OCI-LY1 (cell line): ENCODE results near the gene WNT7B.

Experiments used
- H2AFZ ChIP-seq: fragments of 200-600 bp; sonication (generic), shearing (Covaris generic); 2 replicates; pipeline ENCODE4 v1.6.0; 2014; ENCODE audit warnings: antibody characterized with exemption, mild to moderate bottlenecking, low read length
- H3F3A ChIP-seq: fragments of 200-600 bp; sonication (generic), shearing (Covaris generic); 2 replicates; pipeline ENCODE4 v1.6.0; 2014; ENCODE audit warnings: mild to moderate bottlenecking, antibody characterized with exemption, low read length, moderate library complexity; ENCODE audit not compliant: insufficient read depth
- H3K27ac ChIP-seq: fragments of 200-600 bp; sonication (generic); 2 replicates; pipeline ENCODE4 v1.5.1; 2014; ENCODE audit warnings: low read length, mixed run types, mild to moderate bottlenecking, low read depth; ENCODE audit not compliant: poor library complexity, severe bottlenecking
- H3K27me3 ChIP-seq: fragments of 200-600 bp; sonication (generic); 2 replicates; pipeline ENCODE4 v1.6.0; 2014; ENCODE audit warnings: antibody characterized with exemption, mild to moderate bottlenecking, low read length, moderate library complexity; ENCODE audit not compliant: insufficient read depth
- H3K36me3 ChIP-seq: fragments of 200-600 bp; sonication (generic); 2 replicates; pipeline ENCODE4 v1.6.1; 2014; ENCODE audit warnings: mild to moderate bottlenecking, antibody characterized with exemption, low read length, moderate library complexity, mixed read lengths; ENCODE audit not compliant: insufficient read depth
- H3K4me1 ChIP-seq: fragments of 200-600 bp; sonication (generic); 2 replicates; pipeline ENCODE4 v1.5.1; 2014; ENCODE audit warnings: mild to moderate bottlenecking, low read length, moderate library complexity; ENCODE audit not compliant: insufficient read depth, severe bottlenecking
- H3K4me2 ChIP-seq: fragments of 200-600 bp; sonication (generic), shearing (Covaris generic); 2 replicates; pipeline ENCODE4 v1.6.1; 2014; ENCODE audit warnings: low read length
- H3K4me3 ChIP-seq: fragments of 200-600 bp; sonication (generic); 2 replicates; pipeline ENCODE4 v1.5.1; 2014; ENCODE audit warnings: low read length, low read depth, mild to moderate bottlenecking, mixed read lengths; ENCODE audit not compliant: poor library complexity, severe bottlenecking
- H3K79me2 ChIP-seq: fragments of 200-600 bp; shearing (Covaris generic); 2 replicates; pipeline ENCODE4 v1.6.1; 2016; ENCODE audit warnings: mixed run types, low read length, mixed read lengths; ENCODE audit not compliant: insufficient read depth
- H3K9ac ChIP-seq: fragments of 200-600 bp; sonication (generic), shearing (Covaris generic); 2 replicates; pipeline ENCODE4 v1.6.1; 2014; ENCODE audit warnings: mild to moderate bottlenecking, low read length, mixed read lengths
- H3K9me2 ChIP-seq: fragments of 200-600 bp; sonication (generic), shearing (Covaris generic); 2 replicates; pipeline ENCODE4 v1.6.1; 2014; ENCODE audit warnings: low read depth, mild to moderate bottlenecking, low read length, mixed read lengths
- H3K9me3 ChIP-seq: fragments of 200-600 bp; shearing (Covaris generic); 2 replicates; pipeline ENCODE4 v1.6.1; 2014; ENCODE audit warnings: low read length, mixed read lengths
- H4K20me1 ChIP-seq: fragments of 200-600 bp; sonication (generic), shearing (Covaris generic); 2 replicates; pipeline ENCODE4 v1.6.0; 2016; ENCODE audit warnings: mild to moderate bottlenecking, low read length; ENCODE audit not compliant: insufficient read depth
- EZH2 ChIP-seq: fragments of 200-600 bp; sonication (generic), shearing (Covaris generic); IDR thresholded peaks from 2 replicates; pipeline ENCODE4 v1.8.0; 2017; ENCODE audit warnings: borderline replicate concordance, mixed run types, mild to moderate bottlenecking, antibody characterized with exemption, low read length, moderate library complexity, mixed read lengths
- TF ChIP-seq, protein P1 (sequence below): fragments of 200-600 bp; sonication (generic), shearing (Covaris generic); IDR thresholded peaks from 2 replicates; pipeline ENCODE4 v1.5.1; 2017; ENCODE audit warnings: mild to moderate bottlenecking, antibody characterized with exemption, low read length, moderate library complexity, mixed read lengths

WNT7B gene

DNA sequence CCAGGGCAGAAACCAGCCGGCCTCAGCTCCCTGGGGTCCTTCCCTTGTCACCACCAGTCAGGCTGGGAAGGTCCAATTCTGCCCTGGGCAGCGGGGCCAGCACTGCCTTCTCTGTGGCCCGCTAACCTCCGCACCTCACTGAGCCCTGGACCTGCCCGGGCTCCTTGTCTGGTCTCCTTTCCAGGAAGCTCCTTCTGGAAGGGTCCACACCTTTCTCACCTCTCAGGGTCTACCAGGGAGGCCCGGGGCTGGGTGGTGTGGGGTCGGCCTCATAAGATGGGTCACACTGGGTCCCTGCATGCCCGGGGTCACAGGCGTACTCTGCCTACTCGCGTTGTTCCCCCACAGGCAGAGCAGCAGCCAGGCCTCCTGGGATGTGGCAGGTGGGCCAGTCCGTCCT lies 69.0 kb downstream of the WNT7B start:
- no peaks in the 10 kb centered on the region for H3K36me3 ChIP-seq
- H3K4me1 ChIP-seq = no peaks in the 10 kb centered on the region
- H2AFZ ChIP-seq = no peak overlapping the region
- TF ChIP-seq, protein P1, sequence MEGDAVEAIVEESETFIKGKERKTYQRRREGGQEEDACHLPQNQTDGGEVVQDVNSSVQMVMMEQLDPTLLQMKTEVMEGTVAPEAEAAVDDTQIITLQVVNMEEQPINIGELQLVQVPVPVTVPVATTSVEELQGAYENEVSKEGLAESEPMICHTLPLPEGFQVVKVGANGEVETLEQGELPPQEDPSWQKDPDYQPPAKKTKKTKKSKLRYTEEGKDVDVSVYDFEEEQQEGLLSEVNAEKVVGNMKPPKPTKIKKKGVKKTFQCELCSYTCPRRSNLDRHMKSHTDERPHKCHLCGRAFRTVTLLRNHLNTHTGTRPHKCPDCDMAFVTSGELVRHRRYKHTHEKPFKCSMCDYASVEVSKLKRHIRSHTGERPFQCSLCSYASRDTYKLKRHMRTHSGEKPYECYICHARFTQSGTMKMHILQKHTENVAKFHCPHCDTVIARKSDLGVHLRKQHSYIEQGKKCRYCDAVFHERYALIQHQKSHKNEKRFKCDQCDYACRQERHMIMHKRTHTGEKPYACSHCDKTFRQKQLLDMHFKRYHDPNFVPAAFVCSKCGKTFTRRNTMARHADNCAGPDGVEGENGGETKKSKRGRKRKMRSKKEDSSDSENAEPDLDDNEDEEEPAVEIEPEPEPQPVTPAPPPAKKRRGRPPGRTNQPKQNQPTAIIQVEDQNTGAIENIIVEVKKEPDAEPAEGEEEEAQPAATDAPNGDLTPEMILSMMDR = no peak
- no peak for TF ChIP-seq EZH2
- no peaks in the 10 kb centered on the region for H3K9me3 ChIP-seq
- no peak overlapping the region for H3K4me2 ChIP-seq
- 0 out of 2 replicates have a peak, but pooled peaks cover 5% of the 10 kb centered on the region for H3K27me3 ChIP-seq
- H3K9ac ChIP-seq = no peak overlapping the region
- no peaks in the 10 kb centered on the region for H3K9me2 ChIP-seq
- no peaks in the 10 kb centered on the region for H4K20me1 ChIP-seq
- H3F3A ChIP-seq = no peaks in the 10 kb centered on the region
- no peak overlapping the region for H3K27ac ChIP-seq
- H3K79me2 ChIP-seq = no peaks in the 10 kb centered on the region
- H3K4me3 ChIP-seq = no peak overlapping the region

DNA sequence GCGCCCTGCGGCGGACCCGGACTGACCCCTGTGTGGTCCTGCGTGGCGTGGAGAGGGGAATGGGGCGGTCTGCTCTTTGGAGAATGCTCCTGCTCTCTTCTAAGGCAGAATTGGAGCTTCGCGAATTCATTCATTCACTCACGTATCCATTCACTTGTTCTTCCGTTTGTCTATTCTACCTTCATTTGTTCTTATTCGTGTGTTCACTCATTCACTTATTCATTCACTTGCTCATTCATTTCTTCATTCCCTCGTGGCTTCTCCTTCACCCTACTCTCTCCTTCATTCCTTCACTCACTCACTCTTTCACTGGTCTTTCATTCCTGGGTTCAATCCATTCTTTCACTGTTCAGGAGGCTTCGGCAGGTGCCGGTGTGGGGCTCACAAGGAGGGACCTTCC lies 69.6 kb downstream of the WNT7B start:
- Histone ChIP-seq H3K9ac (no peak overlapping the region), H3K36me3 (no peaks in the 10 kb centered on the region), H4K20me1 (no peaks in the 10 kb centered on the region), H3K4me1 (no peaks in the 10 kb centered on the region), H3K9me2 (no peaks in the 10 kb centered on the region), H3K9me3 (no peaks in the 10 kb centered on the region), H3K4me2 (no peak overlapping the region), H2AFZ (no peak overlapping the region), H3K27me3 (0 out of 2 replicates have a peak, but pooled peaks cover 5% of the 10 kb centered on the region), H3K27ac (no peak overlapping the region), H3F3A (no peaks in the 10 kb centered on the region), H3K4me3 (no peak overlapping the region), H3K79me2 (no peaks in the 10 kb centered on the region)
- TF ChIP-seq EZH2 = no peak
- TF ChIP-seq, protein P1 = no peak

DNA sequence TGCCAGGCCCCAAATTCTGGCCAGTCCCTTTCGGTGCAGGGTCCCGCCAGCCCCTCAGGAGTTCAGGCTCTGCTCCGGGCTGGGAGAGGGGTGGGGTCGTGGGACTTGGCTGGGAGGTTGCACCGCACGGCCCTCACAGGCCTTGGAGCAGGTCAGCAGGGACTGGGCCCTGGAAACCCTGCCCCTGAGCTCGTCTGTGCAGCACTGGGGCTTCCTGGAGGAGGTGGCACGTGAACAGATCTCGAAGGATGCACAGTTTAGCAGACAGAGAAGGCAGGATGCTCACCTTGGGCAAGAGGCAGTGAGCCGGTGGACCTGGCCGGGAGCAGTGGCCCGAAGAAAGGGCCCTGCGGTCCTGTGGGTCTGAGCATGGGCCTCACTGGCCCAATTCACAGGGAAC lies 70.0 kb downstream of the WNT7B start:
- Histone ChIP-seq H3K9ac (no peak overlapping the region), H3F3A (no peaks in the 10 kb centered on the region), H4K20me1 (no peaks in the 10 kb centered on the region), H2AFZ (no peak overlapping the region), H3K27me3 (0 out of 2 replicates have a peak, but pooled peaks cover 5% of the 10 kb centered on the region), H3K4me2 (no peak overlapping the region), H3K9me3 (no peaks in the 10 kb centered on the region), H3K36me3 (no peaks in the 10 kb centered on the region), H3K27ac (no peak overlapping the region), H3K9me2 (no peaks in the 10 kb centered on the region), H3K79me2 (no peaks in the 10 kb centered on the region), H3K4me1 (no peaks in the 10 kb centered on the region), H3K4me3 (no peak overlapping the region)
- TF ChIP-seq, protein P1 = no peak
- TF ChIP-seq EZH2 = no peak
